ENCODE measurements around the gene NCAPD3.

The NCAPD3 gene

DNA sequence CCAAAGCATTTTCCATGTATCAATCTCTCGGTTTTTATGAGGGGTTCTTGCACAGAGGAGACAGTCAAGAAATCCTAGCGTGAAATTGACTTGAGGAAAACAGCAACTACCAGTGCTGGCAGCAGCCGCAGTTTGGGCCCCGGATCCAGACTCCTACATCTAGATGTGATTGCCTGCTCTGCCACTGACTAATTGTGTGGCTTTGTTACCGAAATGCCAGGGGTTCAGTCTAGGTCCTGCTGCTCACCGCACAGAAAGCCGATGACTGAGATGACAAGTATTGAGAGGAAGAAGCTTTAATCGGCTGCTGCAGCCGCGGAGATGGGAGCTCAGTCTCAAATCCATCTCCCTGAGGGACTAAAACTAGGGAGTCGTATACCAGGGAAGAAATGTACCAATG lies 44.2 kb upstream of the NCAPD3 start:
- POLR2A ChIA-PET = no interaction called here
- Histone ChIP-seq H3K9me3 (ENCODE audit: control extremely low read depth in 1 of 5, control insufficient read depth in 4 of 5, insufficient read depth in 2 of 5, low read depth in 1 of 5, low read length in 4 of 5) (peaks cover 0 to 1% (median 0%) of the 10 kb centered on the region in 5 experiments), H3K27me3 (replicated peaks in 2 of 5; ENCODE audit: control insufficient read depth in 4 of 5, insufficient read depth in 5 of 5, low read length in 4 of 5) (peaks cover 0 to 29% (median 18%) of the 10 kb centered on the region in 5 experiments), H3K4me3 (ENCODE audit: control insufficient read depth in 1 of 7, extremely low read depth in 1 of 7, insufficient read depth in 4 of 7, low read depth in 2 of 7, low read length in 6 of 7) (no peak overlapping the region), H3K4me1 (ENCODE audit: control extremely low read depth in 1 of 4, control insufficient read depth in 4 of 4, insufficient read depth in 4 of 4, low read length in 3 of 4) (peaks cover 0 to 9% (median 2%) of the 10 kb centered on the region in 4 experiments), H3K36me3 (ENCODE audit: control insufficient read depth in 4 of 4, insufficient read depth in 4 of 4, low read length in 3 of 4) (peaks cover 2 to 13% (median 8%) of the 10 kb centered on the region in 4 experiments), H3K27ac (ENCODE audit: insufficient read depth in 1 of 2, low read depth in 1 of 2, low read length in 2 of 2, poor library complexity in 1 of 2, severe bottlenecking in 2 of 2) (no peak overlapping the region)
- over 99% methylated on average over 9 of the region's 11 CpGs for WGBS (ENCODE audit: insufficient coverage)
- CTCF ChIA-PET = no interaction called here
- DNase-seq = no peak

DNA sequence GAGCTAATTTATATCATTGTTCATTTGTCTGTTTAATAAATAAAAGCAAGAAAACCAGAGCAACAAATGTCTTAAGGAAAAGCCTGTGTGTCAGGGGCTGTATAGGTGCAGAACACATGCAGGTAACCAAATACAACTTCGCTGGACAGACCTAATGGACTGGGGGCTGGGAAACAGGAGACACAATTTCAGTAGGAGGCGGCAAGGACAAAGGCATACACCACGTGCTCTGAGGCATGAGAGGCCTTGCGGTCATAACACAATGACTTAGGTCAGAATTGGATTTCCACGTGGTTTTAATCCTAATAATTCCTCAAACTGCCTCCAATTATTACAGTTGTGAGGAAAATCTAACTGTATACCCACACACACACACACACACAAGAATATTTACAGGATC lies 43.7 kb upstream of the NCAPD3 start:
- DNase-seq = no peak
- Histone ChIP-seq H3K4me3 (ENCODE audit: control insufficient read depth in 1 of 7, extremely low read depth in 1 of 7, insufficient read depth in 4 of 7, low read depth in 2 of 7, low read length in 6 of 7) (no peak overlapping the region), H3K4me1 (ENCODE audit: control extremely low read depth in 1 of 4, control insufficient read depth in 4 of 4, insufficient read depth in 4 of 4, low read length in 3 of 4) (peaks cover 0 to 9% (median 2%) of the 10 kb centered on the region in 4 experiments), H3K36me3 (ENCODE audit: control insufficient read depth in 4 of 4, insufficient read depth in 4 of 4, low read length in 3 of 4) (peaks cover 2 to 18% (median 13%) of the 10 kb centered on the region in 4 experiments), H3K27me3 (replicated peaks in 2 of 5; ENCODE audit: control insufficient read depth in 4 of 5, insufficient read depth in 5 of 5, low read length in 4 of 5) (peaks cover 0 to 24% (median 13%) of the 10 kb centered on the region in 5 experiments), H3K9me3 (ENCODE audit: control extremely low read depth in 1 of 5, control insufficient read depth in 4 of 5, insufficient read depth in 2 of 5, low read depth in 1 of 5, low read length in 4 of 5) (no peaks in the 10 kb centered on the region), H3K27ac (ENCODE audit: insufficient read depth in 1 of 2, low read depth in 1 of 2, low read length in 2 of 2, poor library complexity in 1 of 2, severe bottlenecking in 2 of 2) (no peak overlapping the region)
- POLR2A ChIA-PET = no interaction called here
- CTCF ChIA-PET = interaction anchor here (1.1 kb wide), 1 partner anchor 14 kb away, joined by 3 read pairs; the partner anchor contains the start of genes ACAD8 and THYN1
- 96% methylated on average over 4 of the region's 5 CpGs for WGBS (ENCODE audit: insufficient coverage)

DNA sequence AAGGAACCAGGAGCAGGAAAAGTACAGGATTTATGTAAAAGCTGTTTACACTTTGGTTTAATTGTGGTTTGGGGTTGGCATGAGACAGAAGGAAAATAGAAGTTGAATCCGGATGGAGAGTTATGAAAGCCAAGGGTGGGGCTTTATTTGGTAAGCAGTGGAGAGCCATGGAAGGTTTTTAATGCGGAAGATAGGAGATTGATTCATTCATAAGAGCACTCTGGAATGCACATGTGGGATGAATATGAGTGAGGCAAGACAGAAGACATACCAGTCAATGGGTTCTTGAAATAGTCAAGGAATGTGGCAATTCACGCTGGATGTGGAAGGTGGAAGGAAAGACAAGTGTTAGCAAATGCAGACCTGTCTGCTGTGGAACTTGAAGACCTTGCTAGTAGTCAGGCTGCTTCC lies 43.1 kb upstream of the NCAPD3 start:
- H3K27me3 ChIP-seq (replicated peaks in 2 of 5; ENCODE audit: control insufficient read depth in 4 of 5, insufficient read depth in 5 of 5, low read length in 4 of 5) = peaks cover 0 to 18% (median 7%) of the 10 kb centered on the region in 5 experiments
- H3K9me3 ChIP-seq (ENCODE audit: control extremely low read depth in 1 of 5, control insufficient read depth in 4 of 5, insufficient read depth in 2 of 5, low read depth in 1 of 5, low read length in 4 of 5) = no peaks in the 10 kb centered on the region
- POLR2A ChIA-PET = no interaction called here
- H3K36me3 ChIP-seq (ENCODE audit: control insufficient read depth in 4 of 4, insufficient read depth in 4 of 4, low read length in 3 of 4) = peaks cover 2 to 24% (median 16%) of the 10 kb centered on the region in 4 experiments
- no peak overlapping the region for H3K4me3 ChIP-seq (ENCODE audit: control insufficient read depth in 1 of 7, extremely low read depth in 1 of 7, insufficient read depth in 4 of 7, low read depth in 2 of 7, low read length in 6 of 7)
- H3K4me1 ChIP-seq (ENCODE audit: control extremely low read depth in 1 of 4, control insufficient read depth in 4 of 4, insufficient read depth in 4 of 4, low read length in 3 of 4) = peaks cover 0 to 13% (median 3%) of the 10 kb centered on the region in 4 experiments
- CTCF ChIA-PET = interaction anchor here (0.8 to 3.6 kb wide), 3 partner anchors 11 to 14 kb away, joined by 3 to 11 read pairs (median 3); partner anchors contain the start of genes ACAD8 and THYN1
- WGBS (ENCODE audit: insufficient coverage) = 14% methylated on average over 3 of the region's 3 CpGs
- peak in 1 of 3 donors; percentile 52 for DNase-seq
- no peak overlapping the region for H3K27ac ChIP-seq (ENCODE audit: insufficient read depth in 1 of 2, low read depth in 1 of 2, low read length in 2 of 2, poor library complexity in 1 of 2, severe bottlenecking in 2 of 2)

DNA sequence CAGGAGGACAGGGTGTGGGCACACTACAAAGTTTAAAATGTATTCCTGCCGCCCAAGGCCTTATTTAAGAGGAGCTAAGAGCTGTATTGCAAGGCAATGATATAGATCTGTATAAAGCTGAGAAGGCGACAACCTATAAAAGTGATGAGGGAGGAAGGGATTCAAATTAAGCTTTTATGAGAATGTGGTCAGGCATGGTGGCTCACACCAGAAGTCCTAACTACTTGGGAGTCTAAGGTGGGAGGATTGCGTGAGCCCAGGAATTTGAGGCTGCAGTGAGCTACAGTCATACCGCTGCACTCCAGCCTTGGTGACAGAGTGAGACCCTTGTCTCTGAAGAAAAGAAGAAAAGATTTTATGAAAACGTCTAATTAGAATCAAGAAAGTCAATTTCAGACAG lies 42.7 kb upstream of the NCAPD3 start:
- H3K27ac ChIP-seq (ENCODE audit: insufficient read depth in 1 of 2, low read depth in 1 of 2, low read length in 2 of 2, poor library complexity in 1 of 2, severe bottlenecking in 2 of 2) = no peak overlapping the region
- peak in 1 of 3 donors; percentile 21 for DNase-seq
- peaks cover 0 to 17% (median 4%) of the 10 kb centered on the region in 4 experiments for H3K4me1 ChIP-seq (ENCODE audit: control extremely low read depth in 1 of 4, control insufficient read depth in 4 of 4, insufficient read depth in 4 of 4, low read length in 3 of 4)
- H3K36me3 ChIP-seq (ENCODE audit: control insufficient read depth in 4 of 4, insufficient read depth in 4 of 4, low read length in 3 of 4) = peaks cover 2 to 28% (median 20%) of the 10 kb centered on the region in 4 experiments
- H3K27me3 ChIP-seq (replicated peaks in 2 of 5; ENCODE audit: control insufficient read depth in 4 of 5, insufficient read depth in 5 of 5, low read length in 4 of 5) = peaks cover 0 to 14% (median 3%) of the 10 kb centered on the region in 5 experiments
- POLR2A ChIA-PET = no interaction called here
- no peak overlapping the region for H3K4me3 ChIP-seq (ENCODE audit: control insufficient read depth in 1 of 7, extremely low read depth in 1 of 7, insufficient read depth in 4 of 7, low read depth in 2 of 7, low read length in 6 of 7)
- 73% methylated on average over 5 of the region's 5 CpGs for WGBS (ENCODE audit: insufficient coverage)
- H3K9me3 ChIP-seq (ENCODE audit: control extremely low read depth in 1 of 5, control insufficient read depth in 4 of 5, insufficient read depth in 2 of 5, low read depth in 1 of 5, low read length in 4 of 5) = no peaks in the 10 kb centered on the region
- CTCF ChIA-PET = interaction anchor here (0.8 to 3.6 kb wide), 2 partner anchors 11 kb away, joined by 3 to 11 read pairs; no protein-coding TSS in a partner anchor

DNA sequence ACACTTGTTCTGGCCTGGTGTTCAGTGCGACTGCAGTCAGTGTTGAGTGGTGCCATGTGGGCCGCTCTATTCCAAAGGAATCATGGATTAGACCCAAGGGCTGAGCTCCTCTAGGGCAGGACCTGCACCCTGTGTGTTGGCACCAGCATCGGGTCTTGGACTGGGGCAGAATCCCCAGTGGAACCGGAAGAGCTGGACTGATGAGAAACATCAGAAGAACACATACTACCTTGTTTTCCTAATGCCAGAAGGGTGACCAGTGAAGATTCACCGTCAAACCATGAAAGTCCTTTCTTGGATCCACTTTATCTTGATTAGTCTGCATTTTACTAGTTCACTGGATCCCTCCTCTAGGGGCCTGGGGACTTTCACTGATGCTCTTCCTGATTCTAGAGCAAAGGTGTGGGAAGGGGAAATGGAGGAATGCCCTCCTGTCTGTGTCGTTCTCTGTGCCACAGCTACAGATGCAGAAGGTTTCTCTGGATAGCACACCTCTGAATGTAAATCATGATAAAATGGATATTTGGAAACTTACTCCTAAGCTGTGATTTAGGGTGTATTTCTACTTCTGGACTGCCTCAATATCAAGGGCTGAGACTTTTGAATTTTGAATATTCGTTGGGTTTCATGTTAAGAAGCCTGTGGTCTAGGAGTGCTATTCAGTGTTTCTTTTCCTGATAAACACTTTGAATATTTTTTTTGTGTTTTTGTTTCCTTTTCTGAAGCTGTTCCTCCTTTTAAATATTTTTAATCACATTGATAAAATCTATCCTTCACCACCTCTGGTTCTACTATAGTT lies 41.4 kb upstream of the NCAPD3 start:
- no peak for DNase-seq
- no peak overlapping the region for H3K27ac ChIP-seq (ENCODE audit: insufficient read depth in 1 of 2, low read depth in 1 of 2, low read length in 2 of 2, poor library complexity in 1 of 2, severe bottlenecking in 2 of 2)
- no peaks in the 10 kb centered on the region for H3K9me3 ChIP-seq (ENCODE audit: control extremely low read depth in 1 of 5, control insufficient read depth in 4 of 5, insufficient read depth in 2 of 5, low read depth in 1 of 5, low read length in 4 of 5)
- 100% methylated on average over 4 of the region's 7 CpGs for WGBS (ENCODE audit: insufficient coverage)
- peaks cover 0 to 6% (median 0%) of the 10 kb centered on the region in 5 experiments for H3K27me3 ChIP-seq (replicated peaks in 2 of 5; ENCODE audit: control insufficient read depth in 4 of 5, insufficient read depth in 5 of 5, low read length in 4 of 5)
- CTCF ChIA-PET = interaction anchor here (1.5 to 5.8 kb wide), 3 partner anchors 9 to 14 kb away, joined by 3 to 40 read pairs (median 11); partner anchors contain the start of gene GLB1L3
- no peak overlapping the region for H3K4me3 ChIP-seq (ENCODE audit: control insufficient read depth in 1 of 7, extremely low read depth in 1 of 7, insufficient read depth in 4 of 7, low read depth in 2 of 7, low read length in 6 of 7)
- H3K4me1 ChIP-seq (ENCODE audit: control extremely low read depth in 1 of 4, control insufficient read depth in 4 of 4, insufficient read depth in 4 of 4, low read length in 3 of 4) = peaks cover 2 to 28% (median 13%) of the 10 kb centered on the region in 4 experiments
- POLR2A ChIA-PET = interaction anchor here (0.9 kb wide), 1 partner anchor 10 kb away, joined by 5 read pairs; no protein-coding TSS in a partner anchor
- peaks cover 2 to 36% (median 22%) of the 10 kb centered on the region in 4 experiments for H3K36me3 ChIP-seq (ENCODE audit: control insufficient read depth in 4 of 4, insufficient read depth in 4 of 4, low read length in 3 of 4)

DNA sequence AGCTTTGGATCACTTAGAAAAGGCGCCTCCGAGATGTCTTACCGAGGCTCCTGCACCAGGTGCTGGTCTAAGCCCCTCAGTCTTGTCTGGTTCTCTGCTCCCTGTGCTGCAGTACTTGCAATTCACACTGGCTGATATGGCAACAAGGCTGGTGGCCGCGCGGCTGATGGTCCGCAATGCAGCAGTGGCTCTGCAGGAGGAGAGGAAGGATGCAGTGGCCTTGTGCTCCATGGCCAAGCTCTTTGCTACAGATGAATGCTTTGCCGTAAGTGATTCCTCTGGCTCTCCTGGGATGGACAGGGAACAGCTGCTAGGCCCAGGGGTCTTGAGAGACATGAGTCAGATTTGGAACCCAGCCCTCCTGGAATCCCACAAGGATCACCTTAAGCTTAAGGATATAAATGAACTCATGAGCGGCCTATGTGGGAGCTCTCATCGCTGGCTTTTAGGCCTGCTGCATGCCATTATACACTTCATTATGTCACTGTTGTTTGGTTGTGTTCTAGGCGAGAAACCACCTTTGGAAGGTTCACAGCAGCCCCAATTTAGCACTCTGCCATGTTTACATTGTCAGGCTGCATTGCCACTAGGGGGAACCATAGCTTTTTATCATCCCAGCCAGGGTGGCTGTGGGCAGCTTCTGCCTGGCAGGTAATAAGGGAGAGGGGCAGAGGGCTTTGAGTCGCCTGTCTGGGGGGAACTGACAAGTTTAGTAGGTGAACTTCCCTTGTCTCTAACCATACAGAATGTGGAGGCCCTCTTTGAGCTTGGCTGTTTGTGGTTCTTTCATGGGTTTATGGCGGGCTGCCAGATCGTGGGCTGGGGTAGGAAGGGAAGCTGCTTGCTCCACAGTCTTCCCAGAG lies 38.1 kb upstream of the NCAPD3 start:
- no peaks in the 10 kb centered on the region for H3K27me3 ChIP-seq (replicated peaks in 2 of 5; ENCODE audit: control insufficient read depth in 4 of 5, insufficient read depth in 5 of 5, low read length in 4 of 5)
- no peaks in the 10 kb centered on the region for H3K9me3 ChIP-seq (ENCODE audit: control extremely low read depth in 1 of 5, control insufficient read depth in 4 of 5, insufficient read depth in 2 of 5, low read depth in 1 of 5, low read length in 4 of 5)
- peak in 2 of 3 donors; percentile 45 to 49 for DNase-seq
- CTCF ChIA-PET = interaction anchor here (1.0 to 5.8 kb wide), 9 partner anchors 9 to 50 kb away, joined by 3 to 40 read pairs (median 4); partner anchors contain the start of genes GLB1L3, NCAPD3 and VPS26B
- peaks cover 2 to 28% (median 15%) of the 10 kb centered on the region in 4 experiments for H3K4me1 ChIP-seq (ENCODE audit: control extremely low read depth in 1 of 4, control insufficient read depth in 4 of 4, insufficient read depth in 4 of 4, low read length in 3 of 4)
- peaks cover 2 to 57% (median 37%) of the 10 kb centered on the region in 4 experiments for H3K36me3 ChIP-seq (ENCODE audit: control insufficient read depth in 4 of 4, insufficient read depth in 4 of 4, low read length in 3 of 4)
- POLR2A ChIA-PET = interaction anchor here (0.8 kb wide), 1 partner anchor 10 kb away, joined by 3 read pairs; no protein-coding TSS in a partner anchor
- 95% methylated on average over 11 of the region's 14 CpGs for WGBS (ENCODE audit: insufficient coverage)
- no peak overlapping the region for H3K4me3 ChIP-seq (ENCODE audit: control insufficient read depth in 1 of 7, extremely low read depth in 1 of 7, insufficient read depth in 4 of 7, low read depth in 2 of 7, low read length in 6 of 7)
- no peak overlapping the region for H3K27ac ChIP-seq (ENCODE audit: insufficient read depth in 1 of 2, low read depth in 1 of 2, low read length in 2 of 2, poor library complexity in 1 of 2, severe bottlenecking in 2 of 2)

Data from common myeloid progenitor, CD34-positive (primary cell).